Astrocyte of the spinal cord (primary cell): ENCODE data around the gene ENOX2.
A peak's percentile ranks its signal among the peaks of the same experiment; 100 is the strongest.
"Not testable (repeated sequence)": the region's sequence is repeated elsewhere in the genome, so short reads cannot be mapped to it uniquely, and the experiment has no call there.

Experiments
- DNase-seq: peaks from one replicate; pipeline ENCODE4 v3.0.0; 2011; ENCODE audit warnings: low read depth, low spot score
- H3K4me3 ChIP-seq: 2 replicates; pipeline ENCODE4 v1.5.1; 2011; ENCODE audit warnings: low read depth, mild to moderate bottlenecking, low read length, moderate library complexity
- in situ Hi-C: cut with HindIII; loops from 2 replicates; pipeline ENCODE4 v1.10.0; 2017; ENCODE audit warnings: low sequenced_read_pairs
- TF ChIP-seq, protein P1 (sequence below): IDR thresholded peaks from 2 replicates; pipeline ENCODE4 v1.5.1; 2012; ENCODE audit warnings: low read depth, mild to moderate bottlenecking, low read length, inconsistent platforms

Gene ENOX2

DNA sequence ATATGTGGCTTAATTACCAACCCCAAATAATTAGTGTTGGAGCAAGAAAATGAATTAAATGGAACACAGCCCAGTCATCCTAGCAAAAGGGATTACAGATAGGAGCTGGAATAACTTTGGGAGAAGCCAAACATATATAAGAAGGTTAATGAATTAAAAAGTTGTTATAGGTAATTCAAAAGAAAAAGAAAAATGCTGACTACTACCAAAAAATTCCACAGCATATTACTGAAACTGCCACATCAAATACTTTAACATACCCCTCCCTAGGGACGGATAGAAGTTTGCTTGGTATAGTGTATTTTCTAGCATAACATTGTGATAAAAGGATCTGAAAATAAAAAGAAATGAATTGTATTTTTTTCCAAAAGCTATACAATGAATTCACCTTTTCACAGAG is 99.5 kb downstream of the ENOX2 start:
- in situ Hi-C loops: no loop called here
- TF ChIP-seq, protein P1, sequence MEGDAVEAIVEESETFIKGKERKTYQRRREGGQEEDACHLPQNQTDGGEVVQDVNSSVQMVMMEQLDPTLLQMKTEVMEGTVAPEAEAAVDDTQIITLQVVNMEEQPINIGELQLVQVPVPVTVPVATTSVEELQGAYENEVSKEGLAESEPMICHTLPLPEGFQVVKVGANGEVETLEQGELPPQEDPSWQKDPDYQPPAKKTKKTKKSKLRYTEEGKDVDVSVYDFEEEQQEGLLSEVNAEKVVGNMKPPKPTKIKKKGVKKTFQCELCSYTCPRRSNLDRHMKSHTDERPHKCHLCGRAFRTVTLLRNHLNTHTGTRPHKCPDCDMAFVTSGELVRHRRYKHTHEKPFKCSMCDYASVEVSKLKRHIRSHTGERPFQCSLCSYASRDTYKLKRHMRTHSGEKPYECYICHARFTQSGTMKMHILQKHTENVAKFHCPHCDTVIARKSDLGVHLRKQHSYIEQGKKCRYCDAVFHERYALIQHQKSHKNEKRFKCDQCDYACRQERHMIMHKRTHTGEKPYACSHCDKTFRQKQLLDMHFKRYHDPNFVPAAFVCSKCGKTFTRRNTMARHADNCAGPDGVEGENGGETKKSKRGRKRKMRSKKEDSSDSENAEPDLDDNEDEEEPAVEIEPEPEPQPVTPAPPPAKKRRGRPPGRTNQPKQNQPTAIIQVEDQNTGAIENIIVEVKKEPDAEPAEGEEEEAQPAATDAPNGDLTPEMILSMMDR: no peak
- no peak for DNase-seq

GRCh38 chrX:130801901-130802300 is 101.1 kb downstream of the ENOX2 start:
- no peak overlapping the region for H3K4me3 ChIP-seq
- TF ChIP-seq, protein P1: no peak
- in situ Hi-C loops: no loop called here
- DNase-seq: no peak

More for the DNA sequence above, 99.5 kb downstream of the ENOX2 start:
- no peak overlapping the region for H3K4me3 ChIP-seq

GRCh38 chrX:130799393-130799792 is 103.6 kb downstream of the ENOX2 start:
- peak; percentile 5 for DNase-seq
- TF ChIP-seq, protein P1: no peak
- no peak overlapping the region for H3K4me3 ChIP-seq
- in situ Hi-C loops: no loop called here

DNA sequence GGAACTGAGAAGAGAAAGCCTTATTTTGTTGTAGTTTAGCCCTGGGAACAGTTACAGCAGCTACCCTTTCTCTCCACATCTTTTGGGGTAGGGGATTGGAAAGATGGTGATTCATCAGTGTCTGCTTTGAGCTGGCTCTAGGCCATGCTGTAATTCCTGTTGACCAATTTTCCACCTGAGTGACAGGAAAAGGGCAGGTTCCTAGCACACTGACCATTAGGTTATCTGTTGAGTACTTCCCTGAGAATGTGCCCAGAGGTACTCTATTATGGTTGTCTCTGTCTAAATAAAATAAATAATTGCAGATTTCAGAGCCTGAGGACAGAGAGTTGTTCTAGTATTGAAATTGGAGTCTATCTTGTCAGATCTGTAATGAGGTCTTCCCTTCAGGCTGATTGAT is 109.0 kb downstream of the ENOX2 start:
- in situ Hi-C loops: no loop called here

DNA sequence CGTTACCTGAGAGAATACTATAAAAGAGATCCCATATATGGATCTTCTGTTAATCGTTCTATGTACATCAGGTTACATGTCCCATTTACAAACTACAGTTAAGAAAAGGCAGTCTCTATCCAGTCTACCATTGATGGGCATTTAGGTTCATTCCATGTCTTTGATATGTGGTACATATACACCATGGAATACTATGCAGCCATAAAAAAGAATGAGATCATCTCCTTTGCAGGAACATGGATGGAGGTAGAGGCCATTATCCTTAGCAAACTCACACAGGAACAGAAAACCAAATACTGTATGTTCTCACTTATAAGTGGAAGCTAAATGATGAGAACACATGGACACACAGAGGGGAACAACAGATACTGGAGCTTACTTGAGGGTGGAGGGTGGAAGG is 111.1 kb downstream of the ENOX2 start:
- H3K4me3 ChIP-seq, DNase-seq, in situ Hi-C loops: not testable (repeated sequence)

More for the DNA sequence above, 109.0 kb downstream of the ENOX2 start:
- DNase-seq: no peak
- TF ChIP-seq, protein P1: no peak
- no peak overlapping the region for H3K4me3 ChIP-seq

DNA sequence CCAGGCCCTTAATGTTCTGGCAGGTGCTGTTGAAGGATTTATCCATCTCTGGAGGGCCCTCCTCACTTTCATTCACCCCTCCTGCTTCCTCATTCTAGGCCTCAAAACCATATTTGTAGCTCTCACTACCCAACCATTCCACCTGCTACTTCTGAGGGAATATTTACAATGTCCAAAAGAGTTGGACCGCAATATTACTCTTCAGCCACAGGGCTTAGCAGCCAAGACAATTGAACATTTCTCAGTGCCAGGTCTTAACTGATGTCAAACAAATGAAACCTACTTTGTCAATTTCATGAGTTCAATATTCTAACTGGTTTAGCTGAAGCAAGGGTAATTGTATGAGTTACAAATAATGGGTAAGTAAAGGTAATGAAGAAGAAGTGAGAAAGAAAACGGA is 113.2 kb downstream of the ENOX2 start:
- TF ChIP-seq, protein P1: no peak
- DNase-seq: no peak
- no peak overlapping the region for H3K4me3 ChIP-seq
- in situ Hi-C loops: no loop called here

DNA sequence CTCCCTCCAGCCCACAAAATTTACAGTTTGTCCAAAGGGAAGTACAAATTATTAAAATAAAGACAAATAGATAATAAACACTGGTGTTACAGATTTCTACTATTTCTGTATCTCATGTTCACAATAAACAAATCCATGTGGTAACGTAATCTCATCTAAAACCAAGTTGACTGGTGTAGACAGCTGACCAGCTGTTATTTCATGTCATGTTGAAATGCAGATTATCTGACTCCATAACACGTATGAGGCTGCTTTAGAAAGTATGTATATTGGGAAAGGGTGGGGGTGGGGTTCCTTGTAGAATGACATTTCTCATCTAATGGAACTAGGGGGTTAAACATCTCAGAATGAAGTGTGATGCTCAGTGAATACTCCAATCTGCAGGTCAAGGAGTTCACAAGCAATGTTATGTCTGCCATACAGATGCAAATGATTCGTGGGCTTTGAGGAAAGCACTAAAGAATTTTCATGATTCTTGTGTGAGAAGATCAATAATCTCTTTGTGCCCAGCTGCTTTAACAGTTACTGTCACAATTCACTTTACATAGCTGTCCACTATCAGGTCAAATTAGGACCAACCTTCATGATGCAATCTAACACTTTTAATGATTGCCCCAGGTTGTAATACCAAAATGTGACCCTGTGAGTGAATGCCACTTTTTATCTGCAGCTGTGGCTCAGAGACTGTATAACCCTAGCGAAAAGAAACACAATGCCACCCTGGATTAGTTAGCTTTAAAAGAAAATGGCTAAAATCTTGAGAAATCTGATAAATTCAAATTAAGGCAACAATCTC is 114.0 kb downstream of the ENOX2 start:
- no peak for DNase-seq

More for the DNA sequence above, 114.0 kb downstream of the ENOX2 start:
- TF ChIP-seq, protein P1: no peak
- in situ Hi-C loops: no loop called here
- H3K4me3 ChIP-seq: no peak overlapping the region
